HEK293T (cell line): ENCODE results near the gene DUSP8.
"Not testable (repeated sequence)": the region's sequence is repeated elsewhere in the genome, so short reads cannot be mapped to it uniquely, and the experiment has no call there.

ENCODE experiments used
- CTCF ChIA-PET: fragments of 350-600 bp; formaldehyde crosslinking; extraction: SDS; loops from one replicate; lab custom pipeline; 2021; ENCODE audit warnings: antibody characterized with exemption, inconsistent platforms; lab: Yijun Ruan, JAX
- POLR2A ChIA-PET: fragments of 350-600 bp; formaldehyde crosslinking; extraction: SDS; loops from one replicate; lab custom pipeline; 2020; ENCODE audit warnings: antibody characterized with exemption, inconsistent platforms; lab: Yijun Ruan, JAX
- DNase-seq: peaks from one replicate; pipeline ENCODE4 v3.0.0; 2012; ENCODE audit warnings: mixed read lengths; ENCODE audit errors: extremely low spot score
- ARNT ChIP-seq: fragments of 450-650 bp; IDR thresholded peaks from 2 replicates; pipeline ENCODE4 v1.6.1; 2017; ENCODE audit warnings: mild to moderate bottlenecking
- BHLHE40 ChIP-seq: fragments of 450-650 bp; IDR thresholded peaks from 2 replicates; pipeline ENCODE4 v1.6.1; 2016; ENCODE audit warnings: mild to moderate bottlenecking, moderate library complexity, borderline replicate concordance
- CTBP1 ChIP-seq: fragments of 450-650 bp; IDR thresholded peaks from 2 replicates; pipeline ENCODE4 v1.6.1; 2016; ENCODE audit warnings: borderline replicate concordance
- ELF4 ChIP-seq: fragments of 450-650 bp; IDR thresholded peaks from 2 replicates; pipeline ENCODE4 v1.6.1; 2017; ENCODE audit warnings: antibody characterized with exemption
- FOXA1 ChIP-seq: fragments of 450-650 bp; IDR thresholded peaks from 2 replicates; pipeline ENCODE4 v1.6.1; 2016; ENCODE audit warnings: mild to moderate bottlenecking
- FOXK2 ChIP-seq: fragments of 450-650 bp; IDR thresholded peaks from 2 replicates; pipeline ENCODE4 v1.6.1; 2016; ENCODE audit warnings: mild to moderate bottlenecking
- FOXM1 ChIP-seq: fragments of 450-650 bp; IDR thresholded peaks from 2 replicates; pipeline ENCODE4 v1.6.1; 2017; ENCODE audit warnings: mild to moderate bottlenecking, borderline replicate concordance
- HDGF ChIP-seq: fragments of 450-650 bp; IDR thresholded peaks from 2 replicates; pipeline ENCODE4 v1.6.1; 2017; ENCODE audit warnings: antibody characterized with exemption, borderline replicate concordance
- L3MBTL2 ChIP-seq: fragments of 450-650 bp; conservative IDR thresholded peaks from 2 replicates; pipeline ENCODE4 v1.6.1; 2016; ENCODE audit warnings: mild to moderate bottlenecking
- LEF1 ChIP-seq: fragments of 450-650 bp; IDR thresholded peaks from 2 replicates; pipeline ENCODE4 v1.6.1; 2017; ENCODE audit warnings: mild to moderate bottlenecking, borderline replicate concordance
- NFRKB ChIP-seq: fragments of 450-650 bp; IDR thresholded peaks from 2 replicates; pipeline ENCODE4 v1.6.1; 2016; ENCODE audit warnings: mild to moderate bottlenecking, moderate library complexity
- PKNOX1 ChIP-seq: fragments of 450-650 bp; IDR thresholded peaks from 2 replicates; pipeline ENCODE4 v1.6.1; 2016
- SP1 ChIP-seq: fragments of 450-650 bp; IDR thresholded peaks from 2 replicates; pipeline ENCODE4 v1.6.1; 2017
- SUZ12 ChIP-seq: fragments of 450-650 bp; IDR thresholded peaks from 2 replicates; pipeline ENCODE4 v1.6.1; 2016; ENCODE audit warnings: mild to moderate bottlenecking
- TARDBP ChIP-seq: fragments of 450-650 bp; IDR thresholded peaks from 2 replicates; pipeline ENCODE4 v1.6.1; 2016
- ZNF384 ChIP-seq: fragments of 450-650 bp; IDR thresholded peaks from 2 replicates; pipeline ENCODE4 v1.6.1; 2016

DUSP8 gene

GRCh38 chr11:1515082-1516060, 56.7 kb downstream of the DUSP8 start:
- DNase-seq, result peak; percentile 92
- ChIA-PET CTCF (no interaction called here), POLR2A (interaction anchor here (0.7 kb wide), 1 partner anchor 126 kb away, joined by 3 read pairs; the partner anchor contains the start of gene BRSK2)
- TF ChIP-seq ELF4, result no peak
- no peak for TF ChIP-seq HDGF
- TF ChIP-seq PKNOX1, result no peak
- no peak for TF ChIP-seq FOXK2
- no peak for TF ChIP-seq FOXM1
- no peak for TF ChIP-seq SP1
- no peak for TF ChIP-seq LEF1
- TF ChIP-seq ARNT, result no peak
- TF ChIP-seq SUZ12, result no peak
- TF ChIP-seq L3MBTL2, result no peak
- TF ChIP-seq ZNF384, result no peak
- no peak for TF ChIP-seq TARDBP
- TF ChIP-seq BHLHE40, result no peak

GRCh38 chr11:1514336-1515061, 57.6 kb downstream of the DUSP8 start:
- no peak for DNase-seq
- TF ChIP-seq ZNF384 (no peak), ARNT (no peak), L3MBTL2 (no peak), NFRKB (no peak), TARDBP (no peak), FOXM1 (no peak), CTBP1 (no peak), ELF4 (no peak), SUZ12 (no peak), PKNOX1 (no peak), LEF1 (no peak), HDGF (no peak), FOXK2 (no peak), BHLHE40 (no peak), FOXA1 (no peak), SP1 (no peak)
- POLR2A ChIA-PET, result no interaction called here
- CTCF ChIA-PET, result interaction anchor here (1.5 kb wide), 1 partner anchor 9 kb away, joined by 3 read pairs; no protein-coding TSS in a partner anchor

GRCh38 chr11:1513326-1514296, 58.5 kb downstream of the DUSP8 start:
- no peak for DNase-seq
- CTCF ChIA-PET, result interaction anchor here (1.5 kb wide), 1 partner anchor 8 kb away, joined by 3 read pairs; no protein-coding TSS in a partner anchor
- no peak for TF ChIP-seq SUZ12
- TF ChIP-seq BHLHE40, result no peak
- no peak for TF ChIP-seq L3MBTL2
- no peak for TF ChIP-seq PKNOX1
- no peak for TF ChIP-seq ARNT
- TF ChIP-seq TARDBP, result no peak
- TF ChIP-seq FOXM1, result no peak
- TF ChIP-seq HDGF, result no peak
- TF ChIP-seq NFRKB, result no peak
- no peak for TF ChIP-seq CTBP1
- no peak for TF ChIP-seq ZNF384
- no peak for TF ChIP-seq FOXA1
- no peak for TF ChIP-seq SP1
- no peak for TF ChIP-seq FOXK2
- TF ChIP-seq ELF4, result no peak
- no peak for TF ChIP-seq LEF1
- POLR2A ChIA-PET, result no interaction called here

- POLR2A ChIA-PET, result not testable (repeated sequence)
- DNase-seq, result peak; percentile 41
Observed at GRCh38 chr11:1512531-1513258, 59.4 kb downstream of the DUSP8 start.

More at GRCh38 chr11:1512531-1513258, 59.4 kb downstream of the DUSP8 start:
- CTCF ChIA-PET, result not testable (repeated sequence)
